K562 (cell line): ENCODE results near the gene RBSN. TPM values are rescaled to one million over a fixed set of nuclear protein-coding genes. Genes with fewer than 3 reads are reported as not detected.

Experiments
- BCL6 ChIP-seq: fragments of 250-450 bp; sonication (Bioruptor Pico); IDR thresholded peaks from 2 replicates; pipeline ENCODE4 v1.4.0; 2020
- BRD4 ChIP-seq: fragments of 200-600 bp; sonication (generic); IDR thresholded peaks from 2 replicates; pipeline ENCODE4 v1.6.1; 2017; ENCODE audit warnings: inconsistent platforms
- CAMTA2 ChIP-seq: fragments of 250-450 bp; sonication (Bioruptor Pico); conservative IDR thresholded peaks from 2 replicates; pipeline ENCODE4 v1.5.1; 2022
- CEBPG ChIP-seq, 3 experiments: fragments of 200-800 bp in 1 of 3; sonication (Bioruptor generic) in 1 of 3; sonication (generic) in 1 of 3; formaldehyde crosslinking in 1 of 3; IDR thresholded peaks in 2 of 3; conservative IDR thresholded peaks in 1 of 3; 2 replicates each; pipeline versions ENCODE4 v1.6.1 to v1.8.0; 2016 to 2022; ENCODE audit warnings: missing compliant biosample characterization in 2 of 3, missing genetic modification characterization in 2 of 3, mild to moderate bottlenecking in 1 of 3, missing genetic modification reagents in 1 of 3
- CREB1 ChIP-seq, 2 experiments: sonication (generic) in 1 of 2; formaldehyde crosslinking in 1 of 2; IDR thresholded peaks; 2 replicates each; pipeline versions ENCODE4 v1.6.1 to v1.8.0; 2012 to 2022; ENCODE audit warnings: inconsistent platforms in 1 of 2, mild to moderate bottlenecking in 1 of 2, missing genetic modification reagents in 1 of 2, moderate library complexity in 1 of 2
- ETV5 ChIP-seq: sonication (generic); formaldehyde crosslinking; IDR thresholded peaks from 2 replicates; pipeline ENCODE4 v1.4.0; 2020; ENCODE audit warnings: low read depth, mild to moderate bottlenecking, missing genetic modification reagents
- FOS ChIP-seq: IDR thresholded peaks from 3 replicates; pipeline ENCODE4 v1.6.1; 2011; ENCODE audit not compliant: insufficient read length; ENCODE audit errors: extremely low read depth
- HBP1 ChIP-seq: fragments of 450-650 bp; formaldehyde crosslinking; IDR thresholded peaks from 2 replicates; pipeline ENCODE4 v1.4.0; 2022; ENCODE audit warnings: missing genetic modification characterization
- HDAC1 ChIP-seq, 2 experiments: fragments of 450-650 bp; IDR thresholded peaks; 2 replicates each; pipeline ENCODE4 v1.6.1; 2016 to 2017; ENCODE audit warnings: inconsistent platforms in 1 of 2, mild to moderate bottlenecking in 1 of 2, moderate library complexity in 1 of 2
- HNRNPH1 ChIP-seq: fragments of 200-400 bp; formaldehyde crosslinking; optimal IDR thresholded peaks from 2 replicates; pipeline ENCODE3; 2017; ENCODE audit warnings: low read depth, mild to moderate bottlenecking, low read length, moderate library complexity
- MED1 ChIP-seq: sonication (generic); formaldehyde crosslinking; IDR thresholded peaks from 2 replicates; pipeline ENCODE4 v1.8.1; 2023; ENCODE audit warnings: missing genetic modification reagents, borderline replicate concordance
- MIER1 ChIP-seq: fragments of 450-650 bp; IDR thresholded peaks from 2 replicates; pipeline ENCODE4 v1.6.1; 2016; ENCODE audit warnings: antibody characterized with exemption, mild to moderate bottlenecking, low read depth
- NFE2 ChIP-seq: IDR thresholded peaks from 2 replicates; pipeline ENCODE4 v1.6.1; 2014; ENCODE audit warnings: antibody characterized with exemption, low read depth
- NFIX ChIP-seq: fragments of 250-450 bp; sonication (Bioruptor Pico); IDR thresholded peaks from 2 replicates; pipeline ENCODE4 v1.4.0; 2020; ENCODE audit warnings: low read depth, mild to moderate bottlenecking, moderate library complexity
- NRF1 ChIP-seq, 2 experiments: fragments of 450-650 bp; IDR thresholded peaks in 1 of 2; conservative IDR thresholded peaks in 1 of 2; 2 replicates each; pipeline ENCODE4 v1.6.1; 2014; ENCODE audit warnings: mild to moderate bottlenecking in 2 of 2
- PCBP1 ChIP-seq: fragments of 200-400 bp; formaldehyde crosslinking; IDR thresholded peaks from 2 replicates; pipeline ENCODE4 v1.6.1; 2018; ENCODE audit warnings: mild to moderate bottlenecking, low read depth, low read length; ENCODE audit not compliant: poor library complexity, severe bottlenecking
- POLR2H ChIP-seq: IDR thresholded peaks from 2 replicates; pipeline ENCODE4 v1.6.1; 2016; ENCODE audit warnings: missing genetic modification characterization, low read depth, mild to moderate bottlenecking, control low read depth, missing compliant biosample characterization, moderate library complexity
- RBM22 ChIP-seq: fragments of 200-400 bp; formaldehyde crosslinking; IDR thresholded peaks from 2 replicates; pipeline ENCODE4 v1.6.1; 2018; ENCODE audit warnings: low read length, low read depth; ENCODE audit not compliant: poor library complexity, severe bottlenecking
- RNF2 ChIP-seq: sonication (generic); IDR thresholded peaks from 2 replicates; pipeline ENCODE4 v1.6.1; 2016
- SLC30A9 ChIP-seq: fragments of 250-450 bp; sonication (Bioruptor Pico); IDR thresholded peaks from 2 replicates; pipeline ENCODE4 v1.8.0; 2022; ENCODE audit warnings: mild to moderate bottlenecking, moderate library complexity
- SNIP1 ChIP-seq: fragments of 450-650 bp; IDR thresholded peaks from 2 replicates; pipeline ENCODE4 v1.7.1; 2017; ENCODE audit warnings: low read depth, mild to moderate bottlenecking
- THRAP3 ChIP-seq: fragments of 450-650 bp; IDR thresholded peaks from 2 replicates; pipeline ENCODE4 v1.6.1; 2016; ENCODE audit warnings: mild to moderate bottlenecking, inconsistent platforms, borderline replicate concordance
- ZBTB43 ChIP-seq: sonication (generic); formaldehyde crosslinking; IDR thresholded peaks from 2 replicates; pipeline ENCODE4 v1.8.0; 2023; ENCODE audit warnings: mild to moderate bottlenecking, missing genetic modification reagents
- ZKSCAN8 ChIP-seq: fragments of 200-800 bp; sonication (Bioruptor generic); IDR thresholded peaks from 2 replicates; pipeline ENCODE4 v1.6.1; 2016; ENCODE audit warnings: missing genetic modification characterization, missing compliant biosample characterization
- ZNF561 ChIP-seq: fragments of 450-650 bp; formaldehyde crosslinking; conservative IDR thresholded peaks from 2 replicates; pipeline ENCODE4 v1.4.0; 2020; ENCODE audit warnings: mild to moderate bottlenecking, moderate library complexity
- ZNF699 ChIP-seq: fragments of 250-450 bp; sonication (Bioruptor Pico); IDR thresholded peaks from 2 replicates; pipeline ENCODE4 v1.8.0; 2021; ENCODE audit warnings: mild to moderate bottlenecking, moderate library complexity; ENCODE audit not compliant: insufficient replicate concordance
- polyA plus RNA-seq, 8 experiments: library from polyadenylated mRNA; depleted of rRNA in 4 of 8; stranded (reverse) in 5 of 8; unstranded in 3 of 8; fragments of >200 nt; fragmentation: Nextera tagmentation in 2 of 8; fragmentation: Illumina TruSeq in 1 of 8; extraction: Ambion mirVana in 2 of 8; extraction: Trizol in 1 of 8; gene quantifications; 2 replicates each; pipeline versions ENCODE4 v1.2.1 to v1.2.3, GENCODE V29; 2011 to 2014; ENCODE audit warnings: inconsistent platforms in 1 of 8, missing spikeins in 1 of 8
- total RNA-seq, 7 experiments: library from RNA; depleted of rRNA in 6 of 7; stranded (reverse); fragments of >200 nt in 6 of 7; fragmentation: Illumina TruSeq in 2 of 7; extraction: Trizol in 2 of 7; gene quantifications; 2 replicates each; pipeline versions ENCODE4 v1.2.1 to v1.2.3, GENCODE V29; 2011 to 2021; ENCODE audit warnings: low replicate concordance in 1 of 7

Gene RBSN
- total and polyA plus RNA-seq, 9 of the 15 experiments (the other 6 are each of a cell fraction or from before 2014, with no cell fraction given): 2.9 to 19.6 (median 15.0) TPM

- no peak for TF ChIP-seq RBM22
- TF ChIP-seq NFIX: no peak
- no peak for TF ChIP-seq ZBTB43
- no peak for TF ChIP-seq HBP1
- no peak for TF ChIP-seq HNRNPH1
- TF ChIP-seq FOS: no peak
- TF ChIP-seq MED1 (CRISPR knock-in tag): no peak
- no peak for TF ChIP-seq ZNF699 (CRISPR knock-in tag)
- TF ChIP-seq ETV5 (CRISPR knock-in tag): peak; percentile 89
- no peak for TF ChIP-seq PCBP1
- TF ChIP-seq CREB1 (IDR thresholded peaks at IDR 0.05): peak; percentile 81
- TF ChIP-seq CREB1 (CRISPR knock-in tag; IDR thresholded peaks at IDR 0.05): peak; percentile 31; the same call in 1 of the 2 replicates
- no peak for TF ChIP-seq CAMTA2 (CRISPR knock-in tag)
- TF ChIP-seq BRD4: no peak
- TF ChIP-seq ZKSCAN8 (CRISPR knock-in tag): peak; percentile 90
- no peak for TF ChIP-seq CEBPG (CRISPR knock-in tag; IDR thresholded peaks at IDR 0.05)
- TF ChIP-seq CEBPG (tag; conservative IDR thresholded peaks at IDR 0.05 in 1 of 2, IDR thresholded peaks at IDR 0.05 in 1 of 2): no peak; a peak in 1 of 4 replicates
- no peak for TF ChIP-seq NRF1 (conservative IDR thresholded peaks at IDR 0.05 in 1 of 2, IDR thresholded peaks at IDR 0.05 in 1 of 2)
- TF ChIP-seq RNF2: peak; percentile 95
- no peak for TF ChIP-seq THRAP3
- no peak for TF ChIP-seq ZNF561 (CRISPR knock-in tag)
- peak; percentile 41; the same call in 1 of the 2 replicates for TF ChIP-seq MIER1
- no peak for TF ChIP-seq SNIP1
- TF ChIP-seq HDAC1 (IDR thresholded peaks at IDR 0.05): peak in 1 of 2 experiments; percentile 79; a peak in 2 of 4 replicates
- TF ChIP-seq NFE2: no peak
- TF ChIP-seq SLC30A9 (CRISPR knock-in tag): no peak
- TF ChIP-seq POLR2H (tag): no peak
- TF ChIP-seq BCL6 (CRISPR knock-in tag): no peak
These were observed 46.4 kb downstream of the RBSN start (continued) for GRCh38 chr3:15052335-15053242.
